Left lung (tissue), 10 donors: Measurements from ENCODE around the gene SURF4. TPM values are rescaled to one million over a fixed set of nuclear protein-coding genes. Genes with fewer than 3 reads are reported as not detected.

Experiments
- ATAC-seq: fragments of 200-7000 bp; cut with Tn5 transposase; one replicate; pipeline ENCODE4 v1.9.1; 2020; ENCODE audit warnings: moderate library complexity
- DNase-seq, 4 donors: peaks; one replicate each; pipeline ENCODE4 v3.0.0-alpha.2; 2013 to 2020
- H3K27ac ChIP-seq, 2 donors: fragments of 200-600 bp; sonication (generic) in 1 of 2; one replicate each; pipeline versions ENCODE4 v1.5.0 to v1.8.0; 2020 to 2021
- H3K27me3 ChIP-seq, 2 donors: fragments of 200-600 bp; sonication (generic) in 1 of 2; one replicate each; pipeline versions ENCODE4 v1.5.0 to v1.8.0; 2020 to 2021
- H3K36me3 ChIP-seq, 2 donors: fragments of 200-600 bp; sonication (generic) in 1 of 2; one replicate each; pipeline versions ENCODE4 v1.5.0 to v1.8.0; 2020 to 2021
- H3K4me1 ChIP-seq, 2 donors: fragments of 200-600 bp; one replicate each; pipeline ENCODE4 v1.8.0; 2021
- H3K4me3 ChIP-seq, 2 donors: fragments of 200-600 bp; sonication (generic) in 1 of 2; one replicate each; pipeline versions ENCODE4 v1.5.0 to v1.8.0; 2020 to 2021; ENCODE audit warnings: mild to moderate bottlenecking in 1 of 2
- H3K9me3 ChIP-seq, 2 donors: fragments of 200-600 bp; sonication (generic) in 1 of 2; one replicate each; pipeline versions ENCODE4 v1.5.0 to v1.8.0; 2020 to 2021
- CTCF ChIP-seq, 2 donors: fragments of 200-600 bp; sonication (generic) in 1 of 2; IDR thresholded peaks; one replicate each; pipeline versions ENCODE4 v1.5.0 to v1.8.0; 2021; ENCODE audit warnings: antibody characterized with exemption in 2 of 2
- intact Hi-C, 2 donors: fragments of 100-400 bp; cut with DNase I; formaldehyde crosslinking; loops; one replicate each; pipeline versions ENCODE4 v1.11.2 to v1.14.2; 2022
- polyA plus RNA-seq, 6 donors: library from polyadenylated mRNA; unstranded; fragments of 120-200 nt; gene quantifications; one replicate each; pipeline ENCODE4 v1.2.1, GENCODE V29; 2013; ENCODE audit not compliant: insufficient read length in 6 of 6
- total RNA-seq, 2 donors: library from RNA; stranded (reverse); fragmentation: NEBNext Ultra II Directional; extraction: Animal tissue kit (Norgen Biotek cat#: 25700); gene quantifications; one replicate each; pipeline ENCODE4 v1.2.1, GENCODE V29; 2021
- donor health status: DM: no; HTN: yes; CAD: no.
- donor health status: DM: no; HTN: no; CAD: no.

SURF4 gene
- total and polyA plus RNA-seq, 8 donors, result 117 to 252 (median 132) TPM

- no peak overlapping the region for H3K27ac ChIP-seq
- intact Hi-C loops, result no loop called here
Measured at GRCh38 chr9:133333566-133333965, 42.3 kb downstream of the SURF4 start.

DNA sequence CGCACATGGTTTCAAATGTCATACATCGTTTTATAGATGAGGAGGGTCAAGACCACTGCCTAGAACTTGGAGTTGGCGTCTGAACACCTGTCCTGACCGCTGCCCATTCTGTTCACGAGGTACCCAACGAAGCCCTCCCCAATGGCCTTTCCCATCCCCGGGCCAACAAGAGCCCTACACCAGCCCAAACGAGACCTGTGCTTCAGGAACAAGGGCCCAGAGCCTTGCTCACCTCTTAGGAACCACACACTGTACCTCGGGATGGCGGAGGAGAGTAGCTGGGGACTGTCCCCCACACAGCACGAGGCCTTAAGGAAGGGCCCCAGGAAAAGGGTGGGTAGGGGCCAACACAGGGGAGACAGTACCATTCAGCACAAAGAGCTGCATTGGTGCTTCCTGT, 42.8 kb downstream of the SURF4 start:
- Histone ChIP-seq H3K36me3 (peaks cover 0 to 47% of the 10 kb centered on the region in 2 donors), H3K4me1 (peaks cover 14 to 26% of the 10 kb centered on the region in 2 donors), H3K27ac (no peak overlapping the region), H3K27me3 (no peaks in the 10 kb centered on the region), H3K9me3 (no peaks in the 10 kb centered on the region), H3K4me3 (no peak overlapping the region)
- intact Hi-C loops, result no loop called here
- TF ChIP-seq CTCF (IDR thresholded peaks at IDR 0.05), result no peak
- ATAC-seq (no peak), DNase-seq (peak in 1 of 4 donors; percentile 11)

More at GRCh38 chr9:133333566-133333965, 42.3 kb downstream of the SURF4 start:
- Histone ChIP-seq H3K9me3 (no peaks in the 10 kb centered on the region), H3K4me3 (no peak overlapping the region), H3K36me3 (peaks cover 0 to 47% of the 10 kb centered on the region in 2 donors), H3K4me1 (peaks cover 14 to 27% of the 10 kb centered on the region in 2 donors), H3K27me3 (no peaks in the 10 kb centered on the region)
- no peak for ATAC-seq
- TF ChIP-seq CTCF (IDR thresholded peaks at IDR 0.05), result no peak
- DNase-seq, result peak in 1 of 4 donors; percentile 46

- Histone ChIP-seq H3K27ac (no peak overlapping the region), H3K9me3 (no peaks in the 10 kb centered on the region), H3K4me3 (no peak overlapping the region), H3K4me1 (peaks cover 14 to 25% of the 10 kb centered on the region in 2 donors), H3K27me3 (no peaks in the 10 kb centered on the region), H3K36me3 (peaks cover 0 to 47% of the 10 kb centered on the region in 2 donors)
- intact Hi-C loops, result no loop called here
- ATAC-seq (no peak), DNase-seq (peak in 1 of 4 donors; percentile 65)
- TF ChIP-seq CTCF (IDR thresholded peaks at IDR 0.05), result no peak
Measured at GRCh38 chr9:133332381-133332730, 43.5 kb downstream of the SURF4 start.

- no peak for TF ChIP-seq CTCF (IDR thresholded peaks at IDR 0.05)
- peaks cover 0 to 47% of the 10 kb centered on the region in 2 donors for H3K36me3 ChIP-seq
- H3K27me3 ChIP-seq, result no peaks in the 10 kb centered on the region
- intact Hi-C loops, result no loop called here
- peak in 1 of 4 donors; percentile 75 for DNase-seq
- H3K27ac ChIP-seq, result no peak overlapping the region
- no peak overlapping the region for H3K4me3 ChIP-seq
- H3K9me3 ChIP-seq, result no peaks in the 10 kb centered on the region
- H3K4me1 ChIP-seq, result peaks cover 14 to 20% of the 10 kb centered on the region in 2 donors
- ATAC-seq, result no peak
Measured at GRCh38 chr9:133331641-133332380, 44.0 kb downstream of the SURF4 start.

DNA sequence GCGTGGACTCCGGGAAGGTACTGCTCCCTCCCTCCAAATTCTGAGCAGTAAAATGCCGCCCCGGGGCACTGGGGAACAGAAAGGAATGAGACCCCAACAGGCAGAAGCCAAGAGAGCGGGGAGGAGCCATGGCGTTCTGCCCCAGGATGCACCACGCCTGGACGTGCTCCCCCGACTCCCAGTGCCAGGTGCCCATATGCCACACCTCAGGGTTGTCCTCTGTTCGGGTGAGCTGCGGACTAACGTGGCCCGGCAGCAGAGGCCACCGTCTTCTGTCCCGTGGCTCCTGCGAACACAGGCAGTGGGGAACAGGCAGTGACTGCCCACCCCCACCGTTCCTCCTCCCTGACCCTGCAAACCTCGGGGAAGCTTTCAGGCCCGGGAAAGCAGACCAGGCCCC, 44.6 kb downstream of the SURF4 start:
- no peak overlapping the region for H3K4me3 ChIP-seq
- H3K27me3 ChIP-seq, result no peaks in the 10 kb centered on the region
- H3K36me3 ChIP-seq, result peaks cover 0 to 47% of the 10 kb centered on the region in 2 donors
- TF ChIP-seq CTCF (IDR thresholded peaks at IDR 0.05), result no peak
- H3K9me3 ChIP-seq, result no peaks in the 10 kb centered on the region
- intact Hi-C loops, result no loop called here
- peaks cover 10 to 15% of the 10 kb centered on the region in 2 donors for H3K4me1 ChIP-seq
- no peak for ATAC-seq
- H3K27ac ChIP-seq, result no peak overlapping the region
- peak in 1 of 4 donors; percentile 50 for DNase-seq
